ENCODE data around the gene CACNB1. TPM values are rescaled to one million over a fixed set of nuclear protein-coding genes. Genes with fewer than 3 reads are reported as not detected.

Gene CACNB1
- total RNA-seq, 1 experiment from 2014 or later, result 20.0 TPM

GRCh38 chr17:39219647-39220154, 22.2 kb upstream of the CACNB1 start:
- H3K4me3 Mint-ChIP-seq, result no peak overlapping the region
- H3K36me3 Mint-ChIP-seq (ENCODE audit: insufficient read depth in 1 of 3, low read depth in 3 of 3), result no peaks in the 10 kb centered on the region; a peak in 1 of 7 replicates
- H2AK5ac ChIP-seq (ENCODE audit: insufficient read length, low read length), result no peak overlapping the region
- no peak for DNase-seq
- H3K23ac ChIP-seq (ENCODE audit: insufficient read length, low read depth, low read length), result no peak overlapping the region
- no peak overlapping the region for H3K27ac Mint-ChIP-seq
- no peak overlapping the region for H3T11ph ChIP-seq (ENCODE audit: low read length)
- no peak overlapping the region for H2BK5ac ChIP-seq (ENCODE audit: insufficient read length, low read length)
- H3K4me1 Mint-ChIP-seq, result peaks cover 12 to 18% of the 10 kb centered on the region in 2 experiments
- H4K91ac ChIP-seq (ENCODE audit: insufficient read length, low read depth, low read length), result no peak overlapping the region
- H4K20me1 ChIP-seq (ENCODE audit: control insufficient read depth, insufficient read depth, insufficient read length), result no peaks in the 10 kb centered on the region
- no peak overlapping the region for H3K56ac ChIP-seq (ENCODE audit: insufficient read length, low read depth, low read length)
- no peak overlapping the region for H2BK12ac ChIP-seq (ENCODE audit: insufficient read length, low read depth, low read length)
- no peaks in the 10 kb centered on the region for H3K79me1 ChIP-seq (ENCODE audit: insufficient read depth, low read depth, low read length, poor library complexity, severe bottlenecking)
- no peak overlapping the region for H3K4ac ChIP-seq (ENCODE audit: low read depth, low read length)
- WGBS (ENCODE audit: extremely low coverage, insufficient read length, low lambda C conversion rate), result no CpG with 5 or more reads among the region's 8 CpGs
- H3K27me3 Mint-ChIP-seq (ENCODE audit: low read depth), result peaks cover 84% of the 10 kb centered on the region
- no peaks in the 10 kb centered on the region for H3K4me1 ChIP-seq (ENCODE audit: insufficient read depth, low read length)
- H2BK15ac ChIP-seq (ENCODE audit: low read depth, low read length), result no peak overlapping the region
- H3K18ac ChIP-seq (ENCODE audit: insufficient read length, low read depth, low read length), result no peak overlapping the region
- H3K27ac ChIP-seq (ENCODE audit: insufficient read length, low read depth, low read length), result no peak overlapping the region
- H3K79me2 ChIP-seq (ENCODE audit: insufficient read depth, low read length), result no peaks in the 10 kb centered on the region
- H2BK20ac ChIP-seq (ENCODE audit: low read depth, low read length, poor library complexity, severe bottlenecking), result no peak overlapping the region
- TF ChIP-seq CTCF (conservative IDR thresholded peaks at IDR 0.05), result no peak
- no peak overlapping the region for H4K5ac ChIP-seq (ENCODE audit: insufficient read length, low read depth, low read length)
- peaks cover 9% of the 10 kb centered on the region; the same call in 1 of the 2 replicates for H3K27me3 ChIP-seq (ENCODE audit: insufficient read depth, low read length)
- H3K14ac ChIP-seq (ENCODE audit: insufficient read depth, low read length), result no peak overlapping the region
- H2AFZ ChIP-seq (ENCODE audit: low read length), result no peak overlapping the region
- no peaks in the 10 kb centered on the region for H3K9me3 Mint-ChIP-seq
- no peak overlapping the region for H3K4me2 ChIP-seq (ENCODE audit: insufficient read depth, insufficient read length, low read length)
- H3K23me2 ChIP-seq (ENCODE audit: insufficient read length, low read depth, low read length, poor library complexity, severe bottlenecking), result peaks cover 5% of the 10 kb centered on the region
- H3K9ac ChIP-seq (ENCODE audit: extremely low read depth, insufficient read length, low read length), result no peak overlapping the region
- no peak overlapping the region for H4K8ac ChIP-seq (replicated peaks; ENCODE audit: insufficient read length, low read depth, low read length)
- H3K9me3 ChIP-seq (ENCODE audit: control insufficient read depth, low read depth, low read length), result no peaks in the 10 kb centered on the region
- no peak overlapping the region for H2BK120ac ChIP-seq (ENCODE audit: low read depth, low read length, poor library complexity, severe bottlenecking)

All from H9 (cell line).